ENCODE results near the gene OSGIN1.

GRCh38 chr16:83952940-83953795 lies at the start of gene OSGIN1:
- TF ChIP-seq CTCF (conservative IDR thresholded peaks at IDR 0.05 in 1 of 2, IDR thresholded peaks at IDR 0.05 in 1 of 2; ENCODE audit: extremely low read depth in 1 of 2, insufficient read depth in 1 of 2, low read depth in 1 of 2, low read length in 2 of 2) (no peak), EZH2 (IDR thresholded peaks at IDR 0.05; ENCODE audit: borderline replicate concordance, low read length) (no peak)
